Right atrium auricular region (tissue), 2 donors: Measurements from ENCODE around the gene BIRC7. TPM values are rescaled to one million over a fixed set of nuclear protein-coding genes. Genes with fewer than 3 reads are reported as not detected.

Source experiments
- DNase-seq: peaks from one replicate; pipeline ENCODE4 v3.0.0-alpha.2; 2019; ENCODE audit warnings: low spot score
- H3K27ac ChIP-seq, 2 donors: fragments of 200-600 bp; sonication (generic); 1 replicate in 1 of 2; 2 replicates in 1 of 2; pipeline ENCODE4 v1.5.1; 2016 to 2019
- H3K27me3 ChIP-seq, 2 donors: fragments of 200-600 bp; sonication (generic); one replicate each; pipeline versions ENCODE4 v1.5.1 to v1.6.0; 2017 to 2019
- H3K36me3 ChIP-seq: fragments of 200-600 bp; sonication (generic); one replicate; pipeline ENCODE4 v1.5.1; 2016
- H3K4me1 ChIP-seq, 2 donors: fragments of 200-600 bp; sonication (generic); one replicate each; pipeline versions ENCODE4 v1.5.1 to v1.6.0; 2017 to 2019
- H3K4me3 ChIP-seq, 2 donors: fragments of 200-600 bp; sonication (generic); 1 replicate in 1 of 2; 2 replicates in 1 of 2; pipeline ENCODE4 v1.5.1; 2017 to 2019; ENCODE audit warnings: mild to moderate bottlenecking in 1 of 2, moderate library complexity in 1 of 2
- H3K9me3 ChIP-seq, 2 donors: fragments of 200-600 bp; sonication (generic); one replicate each; pipeline ENCODE4 v1.5.1; 2019
- CTCF ChIP-seq, 2 donors: fragments of 200-600 bp; sonication (generic); IDR thresholded peaks; one replicate each; pipeline ENCODE4 v1.5.1; 2019; ENCODE audit warnings: antibody characterized with exemption in 2 of 2
- total RNA-seq, 2 donors: library from RNA; depleted of rRNA; stranded (reverse); fragments of >200 nt; gene quantifications; one replicate each; pipeline ENCODE4 v1.1.0, GENCODE V29; 2016

BIRC7 gene
- total RNA-seq, 2 donors from 2014 or later, result not detected

- DNase-seq, result no peak
- H3K4me3 ChIP-seq, result no peak overlapping the region
- H3K9me3 ChIP-seq, result no peaks in the 10 kb centered on the region
- TF ChIP-seq CTCF (IDR thresholded peaks at IDR 0.05), result no peak
- H3K4me1 ChIP-seq, result peaks cover 0 to 39% of the 10 kb centered on the region in 2 donors
- H3K27me3 ChIP-seq, result no peaks in the 10 kb centered on the region
- no peak overlapping the region for H3K27ac ChIP-seq
- H3K36me3 ChIP-seq, result peaks cover 87% of the 10 kb centered on the region
These were observed 27.3 kb upstream of the BIRC7 start for GRCh38 chr20:63208346-63208909.

- no peaks in the 10 kb centered on the region for H3K27me3 ChIP-seq
- no peak for DNase-seq
- TF ChIP-seq CTCF (IDR thresholded peaks at IDR 0.05), result no peak
- H3K27ac ChIP-seq, result no peak overlapping the region
- peaks cover 80% of the 10 kb centered on the region for H3K36me3 ChIP-seq
- H3K4me1 ChIP-seq, result peaks cover 0 to 55% of the 10 kb centered on the region in 2 donors
- no peak overlapping the region for H3K4me3 ChIP-seq
- no peaks in the 10 kb centered on the region for H3K9me3 ChIP-seq
These were observed 25.6 kb upstream of the BIRC7 start for GRCh38 chr20:63210011-63210605.

- Histone ChIP-seq H3K4me3 (no peak overlapping the region), H3K27me3 (no peaks in the 10 kb centered on the region), H3K36me3 (peaks cover 65% of the 10 kb centered on the region), H3K27ac (no peak overlapping the region), H3K9me3 (no peaks in the 10 kb centered on the region), H3K4me1 (peaks cover 0 to 56% of the 10 kb centered on the region in 2 donors)
- no peak for DNase-seq
- TF ChIP-seq CTCF (IDR thresholded peaks at IDR 0.05), result no peak
These were observed 23.3 kb upstream of the BIRC7 start for GRCh38 chr20:63212393-63212730.

GRCh38 chr20:63212792-63213191, 22.9 kb upstream of the BIRC7 start:
- no peak for TF ChIP-seq CTCF (IDR thresholded peaks at IDR 0.05)
- DNase-seq, result no peak
- Histone ChIP-seq H3K4me1 (peaks cover 0 to 56% of the 10 kb centered on the region in 2 donors), H3K4me3 (no peak overlapping the region), H3K27me3 (no peaks in the 10 kb centered on the region), H3K27ac (no peak overlapping the region), H3K36me3 (peaks cover 60% of the 10 kb centered on the region), H3K9me3 (no peaks in the 10 kb centered on the region)

- Histone ChIP-seq H3K27ac (no peak overlapping the region), H3K27me3 (no peaks in the 10 kb centered on the region), H3K4me3 (peak overlapping the region in 1 of 2 donors; percentile 95), H3K4me1 (peaks cover 0 to 56% of the 10 kb centered on the region in 2 donors), H3K36me3 (peaks cover 48% of the 10 kb centered on the region), H3K9me3 (no peaks in the 10 kb centered on the region)
- DNase-seq, result no peak
- TF ChIP-seq CTCF (IDR thresholded peaks at IDR 0.05), result no peak
These were observed 21.2 kb upstream of the BIRC7 start for GRCh38 chr20:63214514-63214913.
